Measurements from ENCODE around the gene SORCS1.

- no peak for TF ChIP-seq POLR2A (IDR thresholded peaks at IDR 0.05)
- no peak for TF ChIP-seq CTCF (IDR thresholded peaks at IDR 0.05)
Observed at GRCh38 chr10:106793617-106794016, 370.9 kb downstream of the SORCS1 start.

Measured in thyroid gland (tissue), 4 donors.